ENCODE results near the gene RRBP1. TPM values are rescaled to one million over a fixed set of nuclear protein-coding genes. Genes with fewer than 3 reads are reported as not detected.

RRBP1 gene
- total RNA-seq, 1 donor from 2014 or later = 73.1 TPM

DNA sequence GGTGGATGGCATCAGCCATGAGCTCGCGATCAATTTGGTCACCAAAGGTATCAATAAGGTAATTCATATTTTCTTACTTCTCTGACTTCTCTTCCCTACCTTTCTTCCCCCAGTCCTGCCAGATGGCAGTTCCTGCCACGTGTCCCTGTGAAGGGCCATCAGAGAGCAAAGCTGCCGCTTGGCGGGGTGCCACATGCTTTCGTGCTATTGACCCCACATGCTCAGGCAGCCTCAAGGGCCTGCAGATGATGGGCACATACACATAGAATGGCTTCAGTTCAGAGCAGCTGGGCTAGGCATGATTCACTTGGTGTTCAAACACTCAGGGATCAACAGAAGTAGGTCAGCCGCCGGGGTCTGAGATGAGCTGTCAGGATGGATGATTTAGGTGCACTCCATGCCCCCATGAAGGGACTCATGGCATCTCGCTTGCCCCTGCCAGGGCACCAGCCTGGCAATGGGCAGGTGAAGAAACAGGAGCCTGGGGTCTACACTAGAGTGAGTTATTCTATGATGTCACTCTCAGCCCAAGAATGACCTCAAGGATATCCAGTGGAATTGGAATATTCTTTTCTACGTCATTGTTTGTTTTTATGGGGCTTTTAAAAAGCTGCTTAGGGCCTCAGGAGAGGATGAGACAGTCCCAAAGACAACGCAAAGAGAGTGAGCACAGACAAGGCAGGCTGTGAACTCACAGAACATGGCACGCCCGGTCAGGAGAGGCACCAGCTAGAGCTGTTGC is 43.2 kb upstream of the RRBP1 start:
- TF ChIP-seq, protein P1, sequence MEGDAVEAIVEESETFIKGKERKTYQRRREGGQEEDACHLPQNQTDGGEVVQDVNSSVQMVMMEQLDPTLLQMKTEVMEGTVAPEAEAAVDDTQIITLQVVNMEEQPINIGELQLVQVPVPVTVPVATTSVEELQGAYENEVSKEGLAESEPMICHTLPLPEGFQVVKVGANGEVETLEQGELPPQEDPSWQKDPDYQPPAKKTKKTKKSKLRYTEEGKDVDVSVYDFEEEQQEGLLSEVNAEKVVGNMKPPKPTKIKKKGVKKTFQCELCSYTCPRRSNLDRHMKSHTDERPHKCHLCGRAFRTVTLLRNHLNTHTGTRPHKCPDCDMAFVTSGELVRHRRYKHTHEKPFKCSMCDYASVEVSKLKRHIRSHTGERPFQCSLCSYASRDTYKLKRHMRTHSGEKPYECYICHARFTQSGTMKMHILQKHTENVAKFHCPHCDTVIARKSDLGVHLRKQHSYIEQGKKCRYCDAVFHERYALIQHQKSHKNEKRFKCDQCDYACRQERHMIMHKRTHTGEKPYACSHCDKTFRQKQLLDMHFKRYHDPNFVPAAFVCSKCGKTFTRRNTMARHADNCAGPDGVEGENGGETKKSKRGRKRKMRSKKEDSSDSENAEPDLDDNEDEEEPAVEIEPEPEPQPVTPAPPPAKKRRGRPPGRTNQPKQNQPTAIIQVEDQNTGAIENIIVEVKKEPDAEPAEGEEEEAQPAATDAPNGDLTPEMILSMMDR (conservative IDR thresholded peaks at IDR 0.05; ENCODE audit: low read depth, low read length) = no peak
- no peak overlapping the region for H3K4me3 ChIP-seq (ENCODE audit: low read depth, low read length)
- no peak for DNase-seq (ENCODE audit: low read depth)

DNA sequence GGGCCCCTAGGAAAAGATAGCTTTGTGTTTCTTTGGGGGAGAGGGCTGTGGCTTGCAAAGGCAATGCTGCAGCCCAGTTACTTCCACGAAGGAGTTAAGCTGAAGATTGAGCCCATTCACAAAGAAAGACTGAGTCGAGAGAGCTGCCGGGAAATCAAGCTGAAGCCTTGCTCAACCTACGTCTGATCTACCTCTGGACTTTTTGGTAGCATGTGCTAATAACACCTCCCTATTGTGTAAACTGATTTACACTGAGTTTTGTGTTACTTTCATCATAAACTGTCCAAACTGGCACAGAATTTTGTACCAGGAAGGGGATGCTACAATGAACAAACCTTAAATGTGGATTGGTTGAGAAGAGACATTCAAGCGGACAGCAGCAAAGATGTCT is 41.3 kb upstream of the RRBP1 start:
- H3K4me3 ChIP-seq (ENCODE audit: low read depth, low read length) = no peak overlapping the region
- DNase-seq (ENCODE audit: low read depth) = no peak
- TF ChIP-seq, protein P1 (conservative IDR thresholded peaks at IDR 0.05; ENCODE audit: low read depth, low read length) = no peak

DNA sequence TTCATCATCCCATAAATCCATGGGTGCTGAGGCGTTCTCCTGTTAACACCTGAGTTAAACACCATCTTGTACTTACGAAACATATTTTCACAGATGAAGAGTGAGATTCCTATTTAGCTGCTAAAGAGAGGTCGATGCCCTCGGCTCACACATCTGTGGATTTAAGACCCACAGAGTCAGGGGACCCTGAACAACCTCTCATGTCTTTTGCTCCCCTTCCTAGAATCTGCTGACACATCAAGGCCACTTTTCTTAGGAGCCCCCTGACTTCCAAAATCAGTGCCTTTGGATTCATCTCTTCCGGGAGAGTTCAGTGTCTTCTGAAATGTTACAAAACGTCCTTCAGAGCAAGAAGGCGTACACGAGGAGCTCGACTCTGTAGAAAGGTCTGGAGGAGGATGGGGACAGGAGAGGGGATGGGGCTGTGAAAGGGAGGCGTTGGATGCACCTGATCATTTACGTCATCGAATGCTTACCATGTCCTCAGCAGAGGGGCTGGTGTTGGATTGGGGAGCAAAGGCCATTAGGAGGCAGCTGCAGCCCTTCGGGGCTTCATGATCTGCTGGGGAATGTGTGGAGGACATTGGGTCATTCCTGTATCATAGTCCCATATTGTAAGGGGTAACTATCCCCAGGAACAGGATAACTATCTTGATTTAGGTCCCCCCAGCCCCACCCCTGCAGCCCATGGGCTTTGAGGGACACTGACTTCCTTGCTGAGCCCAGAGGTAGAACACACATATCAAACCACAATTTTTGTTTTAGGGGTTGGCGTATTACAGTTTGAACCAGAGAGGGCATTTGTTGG is 40.7 kb upstream of the RRBP1 start:
- no peak for DNase-seq (ENCODE audit: low read depth)
- TF ChIP-seq, protein P1 (conservative IDR thresholded peaks at IDR 0.05; ENCODE audit: low read depth, low read length) = no peak

DNA sequence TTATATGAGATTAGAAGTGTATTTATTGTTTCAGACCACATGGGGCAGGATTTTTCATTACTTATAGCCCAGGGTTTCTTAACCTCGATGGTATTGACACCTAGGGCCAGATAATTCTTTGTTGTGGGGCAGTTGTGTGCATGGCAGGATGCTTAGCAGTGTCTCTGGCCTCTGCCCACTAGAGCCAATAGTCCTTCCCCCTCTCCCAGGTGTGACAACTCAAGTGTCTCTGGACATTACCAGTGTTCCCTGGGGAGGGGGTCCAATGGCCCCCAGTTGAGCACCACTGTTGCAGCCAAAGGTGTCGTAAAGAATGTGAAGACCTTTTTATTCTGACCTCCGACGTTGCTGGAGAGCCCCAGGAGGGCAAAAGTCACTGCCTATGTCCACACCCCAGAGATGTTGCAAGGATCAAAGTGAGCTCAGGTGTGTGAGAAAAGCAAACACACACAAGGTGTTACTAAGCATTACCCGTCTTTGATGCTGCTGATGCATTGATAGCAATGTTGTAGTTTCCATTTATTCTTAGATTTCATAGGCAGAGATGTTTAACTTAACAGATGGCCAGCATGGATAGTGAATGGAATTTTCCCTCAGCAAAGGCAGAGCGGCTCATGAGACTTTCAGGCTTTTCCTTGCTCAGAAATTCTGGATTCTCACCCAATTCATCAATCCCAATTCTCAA is 39.9 kb upstream of the RRBP1 start:
- H3K4me3 ChIP-seq (ENCODE audit: low read depth, low read length) = no peak overlapping the region
- no peak for DNase-seq (ENCODE audit: low read depth)
- TF ChIP-seq, protein P1 (conservative IDR thresholded peaks at IDR 0.05; ENCODE audit: low read depth, low read length) = peak; percentile 25

More for the DNA sequence above, 40.7 kb upstream of the RRBP1 start:
- H3K4me3 ChIP-seq (ENCODE audit: low read depth, low read length) = no peak overlapping the region

DNA sequence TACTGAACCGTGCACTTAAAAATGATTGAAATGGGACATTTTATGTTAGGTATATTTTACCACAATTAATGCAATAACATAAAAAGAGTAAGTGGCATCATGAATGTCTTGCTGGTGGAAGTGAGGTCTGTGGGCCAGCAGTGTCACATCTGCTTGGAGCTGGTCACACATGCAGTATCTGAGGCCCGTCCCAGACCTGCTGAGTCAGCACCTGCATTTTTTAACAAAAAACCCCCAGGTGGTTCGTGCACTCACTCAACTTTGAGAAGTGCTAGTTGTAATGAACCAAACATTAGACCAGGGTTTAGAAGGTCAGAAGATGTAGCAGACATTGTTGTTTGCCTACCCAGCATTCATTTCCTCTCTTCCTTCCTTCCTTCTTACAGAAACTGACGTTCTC is 38.7 kb upstream of the RRBP1 start:
- DNase-seq (ENCODE audit: low read depth) = no peak
- TF ChIP-seq, protein P1 (conservative IDR thresholded peaks at IDR 0.05; ENCODE audit: low read depth, low read length) = no peak
- H3K4me3 ChIP-seq (ENCODE audit: low read depth, low read length) = no peak overlapping the region

DNA sequence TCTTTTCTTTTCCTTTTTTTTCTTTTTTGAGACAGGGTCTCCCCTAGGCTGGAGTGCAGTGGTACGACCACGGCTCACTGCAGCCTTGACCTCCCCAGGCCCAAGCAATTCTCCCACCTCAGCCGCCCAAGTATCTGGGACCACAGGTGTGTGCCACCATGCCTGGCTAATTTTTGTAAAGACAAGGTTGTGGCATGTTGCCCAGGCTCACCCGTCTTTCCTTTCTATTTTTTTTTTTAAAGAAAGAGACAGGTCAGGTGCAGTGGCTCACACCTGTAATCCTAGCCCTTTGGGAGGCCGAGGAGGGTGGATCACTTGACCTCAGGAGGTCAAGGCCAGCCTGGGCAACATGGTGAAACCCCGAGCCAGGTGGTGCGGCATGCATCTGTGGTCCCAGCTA is 34.3 kb upstream of the RRBP1 start:
- TF ChIP-seq, protein P1 (conservative IDR thresholded peaks at IDR 0.05; ENCODE audit: low read depth, low read length) = no peak
- DNase-seq (ENCODE audit: low read depth) = no peak
- H3K4me3 ChIP-seq (ENCODE audit: low read depth, low read length) = no peak overlapping the region

All from epithelial cell of proximal tubule (primary cell).